Measurements from ENCODE around the gene ITGAL.
A peak's percentile ranks its signal among the peaks of the same experiment; 100 is the strongest.
"Not testable (repeated sequence)": the region's sequence is repeated elsewhere in the genome, so short reads cannot be mapped to it uniquely, and the experiment has no call there.

The ITGAL gene

GRCh38 chr16:30539000-30539964 is 66.7 kb downstream of the ITGAL start:
- Mint-ChIP-seq H3K27ac (no peak overlapping the region), H3K9me3 (no peaks in the 10 kb centered on the region)

GRCh38 chr16:30539986-30540526 is 67.5 kb downstream of the ITGAL start:
- not testable (repeated sequence) for H3K9me3 Mint-ChIP-seq, H3K27ac Mint-ChIP-seq, H3K36me3 Mint-ChIP-seq

More at GRCh38 chr16:30539000-30539964, 66.7 kb downstream of the ITGAL start:
- H3K4me1 Mint-ChIP-seq, result peaks cover 17% of the 10 kb centered on the region
- H3K36me3 Mint-ChIP-seq, result no peaks in the 10 kb centered on the region
- H3K4me3 Mint-ChIP-seq, result no peak overlapping the region
- H3K27me3 Mint-ChIP-seq, result no peaks in the 10 kb centered on the region

GRCh38 chr16:30540916-30541464 is 68.4 kb downstream of the ITGAL start:
- H3K27me3 Mint-ChIP-seq, H3K27ac Mint-ChIP-seq, H3K36me3 Mint-ChIP-seq, H3K9me3 Mint-ChIP-seq, H3K4me3 Mint-ChIP-seq, H3K4me1 Mint-ChIP-seq: not testable (repeated sequence)

More at GRCh38 chr16:30539986-30540526, 67.5 kb downstream of the ITGAL start:
- not testable (repeated sequence) for H3K4me3 Mint-ChIP-seq, H3K27me3 Mint-ChIP-seq
- H3K4me1 Mint-ChIP-seq, result peaks cover 14% of the 10 kb centered on the region

- no peaks in the 10 kb centered on the region for H3K36me3 Mint-ChIP-seq
- H3K9me3 Mint-ChIP-seq, result no peaks in the 10 kb centered on the region
- no peak overlapping the region for H3K27ac Mint-ChIP-seq
- no peak overlapping the region for H3K4me3 Mint-ChIP-seq
- H3K27me3 Mint-ChIP-seq, result no peaks in the 10 kb centered on the region
- H3K4me1 Mint-ChIP-seq, result peaks cover 3% of the 10 kb centered on the region
Observed at GRCh38 chr16:30541502-30542329, 69.2 kb downstream of the ITGAL start.

- Mint-ChIP-seq H3K27me3 (no peaks in the 10 kb centered on the region), H3K4me1 (peaks cover 7% of the 10 kb centered on the region), H3K9me3 (no peaks in the 10 kb centered on the region), H3K27ac (no peak overlapping the region), H3K36me3 (no peaks in the 10 kb centered on the region), H3K4me3 (no peak overlapping the region)
Observed at GRCh38 chr16:30543067-30543466, 70.5 kb downstream of the ITGAL start.

GRCh38 chr16:30546115-30546514 is 73.6 kb downstream of the ITGAL start:
- Mint-ChIP-seq H3K27ac (no peak overlapping the region), H3K4me3 (no peak overlapping the region), H3K9me3 (no peaks in the 10 kb centered on the region), H3K36me3 (no peaks in the 10 kb centered on the region), H3K27me3 (no peaks in the 10 kb centered on the region), H3K4me1 (peaks cover 20% of the 10 kb centered on the region)

- Mint-ChIP-seq H3K27ac (peak overlapping the region; percentile 10), H3K4me3 (no peak overlapping the region), H3K36me3 (peaks cover 4% of the 10 kb centered on the region), H3K9me3 (no peaks in the 10 kb centered on the region), H3K27me3 (no peaks in the 10 kb centered on the region), H3K4me1 (peaks cover 43% of the 10 kb centered on the region)
Observed at GRCh38 chr16:30548416-30549253, 76.1 kb downstream of the ITGAL start.

GRCh38 chr16:30551781-30552180 is 79.2 kb downstream of the ITGAL start:
- H3K4me1 Mint-ChIP-seq, result peaks cover 62% of the 10 kb centered on the region
- H3K4me3 Mint-ChIP-seq, result peak overlapping the region; percentile 75
- peak overlapping the region; percentile 89 for H3K27ac Mint-ChIP-seq

GRCh38 chr16:30552956-30553355 is 80.4 kb downstream of the ITGAL start:
- Mint-ChIP-seq H3K27me3 (no peaks in the 10 kb centered on the region), H3K9me3 (no peaks in the 10 kb centered on the region), H3K36me3 (peaks cover 4% of the 10 kb centered on the region), H3K4me1 (peaks cover 59% of the 10 kb centered on the region), H3K27ac (peak overlapping the region; percentile 81), H3K4me3 (peak overlapping the region; percentile 36)

More at GRCh38 chr16:30551781-30552180, 79.2 kb downstream of the ITGAL start:
- Mint-ChIP-seq H3K9me3 (no peaks in the 10 kb centered on the region), H3K27me3 (no peaks in the 10 kb centered on the region), H3K36me3 (peaks cover 4% of the 10 kb centered on the region)

- Mint-ChIP-seq H3K36me3 (peaks cover 4% of the 10 kb centered on the region), H3K27me3 (no peaks in the 10 kb centered on the region), H3K27ac (peak overlapping the region; percentile 81), H3K9me3 (no peaks in the 10 kb centered on the region), H3K4me3 (peak overlapping the region; percentile 27), H3K4me1 (peaks cover 56% of the 10 kb centered on the region)
Observed at GRCh38 chr16:30553393-30553899, 80.9 kb downstream of the ITGAL start.

- H3K36me3 Mint-ChIP-seq, result peaks cover 4% of the 10 kb centered on the region
- H3K4me3 Mint-ChIP-seq, result no peak overlapping the region
- H3K4me1 Mint-ChIP-seq, result peaks cover 56% of the 10 kb centered on the region
- H3K27me3 Mint-ChIP-seq, result no peaks in the 10 kb centered on the region
- H3K27ac Mint-ChIP-seq, result peak overlapping the region; percentile 46
- no peaks in the 10 kb centered on the region for H3K9me3 Mint-ChIP-seq
Observed at GRCh38 chr16:30554557-30555314, 82.2 kb downstream of the ITGAL start.

- Mint-ChIP-seq H3K27ac (peak overlapping the region; percentile 94), H3K4me3 (peak overlapping the region; percentile 91), H3K27me3 (no peaks in the 10 kb centered on the region), H3K9me3 (no peaks in the 10 kb centered on the region), H3K36me3 (peaks cover 4% of the 10 kb centered on the region), H3K4me1 (peaks cover 57% of the 10 kb centered on the region)
Observed at GRCh38 chr16:30555315-30556124, 83.0 kb downstream of the ITGAL start.

GRCh38 chr16:30556125-30556473 is 83.6 kb downstream of the ITGAL start:
- Mint-ChIP-seq H3K9me3 (no peaks in the 10 kb centered on the region), H3K4me1 (peaks cover 57% of the 10 kb centered on the region), H3K4me3 (peak overlapping the region; percentile 91), H3K36me3 (peaks cover 4% of the 10 kb centered on the region), H3K27me3 (no peaks in the 10 kb centered on the region), H3K27ac (peak overlapping the region; percentile 94)

All from activated naive CD4-positive, alpha-beta T cell treated with anti-CD3 and anti-CD28 coated beads, Interleukin-2, amount 50 U/mL, for 24 hours (primary cell).